ENCODE data around the gene SULT1C4. TPM values are rescaled to one million over a fixed set of nuclear protein-coding genes. Genes with fewer than 3 reads are reported as not detected.
A peak's percentile ranks its signal among the peaks of the same experiment; 100 is the strongest.

SULT1C4 gene
- polyA plus RNA-seq, 1 of the 3 experiments (the other 2 are of a cell fraction), result 0.18 TPM

- Histone ChIP-seq H3K9me2 (no peaks in the 10 kb centered on the region), H3K27me3 (ENCODE audit: insufficient read depth) (no peaks in the 10 kb centered on the region), H4K20me1 (ENCODE audit: insufficient read depth) (no peaks in the 10 kb centered on the region), H3K79me2 (ENCODE audit: insufficient read depth) (no peaks in the 10 kb centered on the region), H3K9ac (no peak overlapping the region), H3K9me3 (no peaks in the 10 kb centered on the region), H2AFZ (ENCODE audit: low read depth) (peak overlapping the region; percentile 56), H3K4me2 (0 out of 2 replicates have a peak overlapping the region, but pooled peaks have one; percentile 5), H3K4me1 (ENCODE audit: control insufficient read depth in 1 of 2, insufficient read depth in 2 of 2, low read depth in 1 of 2, low read length in 1 of 2) (peaks cover 0 to 24% of the 10 kb centered on the region in 2 experiments; a peak in 2 of 4 replicates), H3F3A (replicated peaks; ENCODE audit: insufficient read depth) (no peaks in the 10 kb centered on the region), H3K36me3 (replicated peaks in 1 of 2; ENCODE audit: control insufficient read depth in 1 of 2, insufficient read depth in 2 of 2, low read length in 1 of 2) (no peaks in the 10 kb centered on the region), H3K27ac (ENCODE audit: low read depth in 2 of 2, low read length in 1 of 2) (peak overlapping the region in 1 of 2 experiments; percentile 90; a peak in 2 of 4 replicates), H3K4me3 (ENCODE audit: low read depth in 2 of 2, low read length in 1 of 2) (peak overlapping the region in 1 of 2 experiments; percentile 42; a peak in 1 of 4 replicates)
- 10% methylated on average over 1 of the region's 1 CpG for WGBS (ENCODE audit: low lambda C conversion rate)
- ChIA-PET CTCF (interaction anchor here (1.0 to 1.3 kb wide), 3 partner anchors 206 to 260 kb away, joined by 3 to 4 read pairs (median 4); no protein-coding TSS in a partner anchor), POLR2A (interaction anchor here (0.6 to 1.2 kb wide), 2 partner anchors 71 to 376 kb away, joined by 3 read pairs; partner anchors contain the start of gene GCC2)
- TF ChIP-seq RCOR1 (IDR thresholded peaks at IDR 0.05; ENCODE audit: low read length) (no peak), EP300 (IDR thresholded peaks at IDR 0.05; ENCODE audit: borderline replicate concordance in 1 of 2, low read depth in 1 of 2, low read length in 1 of 2) (peak in 1 of 2 experiments; percentile 48; a peak in 1 of 4 replicates)
- DNase-seq, result no peak
Measured at GRCh38 chr2:108377401-108377800, 353 bp upstream of the SULT1C4 start.

GRCh38 chr2:108378851-108379250 is 1.1 kb downstream of the SULT1C4 start:
- Histone ChIP-seq H3K4me2 (no peak overlapping the region), H3K27me3 (ENCODE audit: insufficient read depth) (no peaks in the 10 kb centered on the region), H3K79me2 (ENCODE audit: insufficient read depth) (no peaks in the 10 kb centered on the region), H4K20me1 (ENCODE audit: insufficient read depth) (no peaks in the 10 kb centered on the region), H3K9ac (no peak overlapping the region), H2AFZ (ENCODE audit: low read depth) (no peak overlapping the region), H3K9me3 (no peaks in the 10 kb centered on the region), H3F3A (replicated peaks; ENCODE audit: insufficient read depth) (no peaks in the 10 kb centered on the region), H3K4me1 (ENCODE audit: control insufficient read depth in 1 of 2, insufficient read depth in 2 of 2, low read depth in 1 of 2, low read length in 1 of 2) (peaks cover 0 to 22% of the 10 kb centered on the region in 2 experiments; a peak in 2 of 4 replicates), H3K9me2 (no peaks in the 10 kb centered on the region), H3K36me3 (replicated peaks in 1 of 2; ENCODE audit: control insufficient read depth in 1 of 2, insufficient read depth in 2 of 2, low read length in 1 of 2) (no peaks in the 10 kb centered on the region), H3K4me3 (ENCODE audit: low read depth in 2 of 2, low read length in 1 of 2) (peak overlapping the region in 1 of 2 experiments; percentile 42; a peak in 1 of 4 replicates), H3K27ac (ENCODE audit: low read depth in 2 of 2, low read length in 1 of 2) (peak overlapping the region in 1 of 2 experiments; percentile 90; a peak in 2 of 4 replicates)
- WGBS (ENCODE audit: low lambda C conversion rate), result 50% methylated on average over 2 of the region's 2 CpGs
- TF ChIP-seq RAD21 (IDR thresholded peaks at IDR 0.05; ENCODE audit: low read length), result no peak
- DNase-seq, result no peak
- CTCF ChIA-PET, result interaction anchor here (0.6 to 1.3 kb wide), 3 partner anchors 9 to 722 kb away, joined by 3 to 6 read pairs (median 5); no protein-coding TSS in a partner anchor
- POLR2A ChIA-PET, result no interaction called here

GRCh38 chr2:108382196-108382595 is 4.4 kb downstream of the SULT1C4 start:
- Histone ChIP-seq H3K36me3 (replicated peaks in 1 of 2; ENCODE audit: control insufficient read depth in 1 of 2, insufficient read depth in 2 of 2, low read length in 1 of 2) (no peaks in the 10 kb centered on the region), H3K4me1 (ENCODE audit: control insufficient read depth in 1 of 2, insufficient read depth in 2 of 2, low read depth in 1 of 2, low read length in 1 of 2) (peaks cover 0 to 9% of the 10 kb centered on the region in 2 experiments; a peak in 2 of 4 replicates), H2AFZ (ENCODE audit: low read depth) (no peak overlapping the region), H3K9ac (no peak overlapping the region), H3F3A (replicated peaks; ENCODE audit: insufficient read depth) (no peaks in the 10 kb centered on the region), H4K20me1 (ENCODE audit: insufficient read depth) (no peaks in the 10 kb centered on the region), H3K27ac (ENCODE audit: low read depth in 2 of 2, low read length in 1 of 2) (no peak overlapping the region), H3K9me3 (no peaks in the 10 kb centered on the region), H3K4me2 (no peak overlapping the region), H3K27me3 (ENCODE audit: insufficient read depth) (no peaks in the 10 kb centered on the region), H3K9me2 (no peaks in the 10 kb centered on the region), H3K79me2 (ENCODE audit: insufficient read depth) (no peaks in the 10 kb centered on the region), H3K4me3 (ENCODE audit: low read depth in 2 of 2, low read length in 1 of 2) (no peak overlapping the region)
- ChIA-PET CTCF (interaction anchor here (0.6 kb wide), 1 partner anchor 441 kb away, joined by 3 read pairs; no protein-coding TSS in a partner anchor), POLR2A (no interaction called here)
- DNase-seq, result no peak
- TF ChIP-seq GATA2 (CRISPR knock-in tag; IDR thresholded peaks at IDR 0.05) (no peak), ZBTB33 (IDR thresholded peaks at IDR 0.05; ENCODE audit: borderline replicate concordance, low read depth) (no peak), EP300 (IDR thresholded peaks at IDR 0.05; ENCODE audit: borderline replicate concordance in 1 of 2, low read depth in 1 of 2, low read length in 1 of 2) (no peak)
- WGBS (ENCODE audit: low lambda C conversion rate), result 93% methylated on average over 4 of the region's 4 CpGs
